ENCODE results near the gene TNKS1BP1.

- TF ChIP-seq SUZ12 (IDR thresholded peaks at IDR 0.05) (no peak), ZNF384 (IDR thresholded peaks at IDR 0.05) (no peak), SP1 (IDR thresholded peaks at IDR 0.05) (no peak)
These were observed 27.5 kb downstream of the TNKS1BP1 start for GRCh38 chr11:57297221-57297620.
